ENCODE data around the gene IGF2BP3.

DNA sequence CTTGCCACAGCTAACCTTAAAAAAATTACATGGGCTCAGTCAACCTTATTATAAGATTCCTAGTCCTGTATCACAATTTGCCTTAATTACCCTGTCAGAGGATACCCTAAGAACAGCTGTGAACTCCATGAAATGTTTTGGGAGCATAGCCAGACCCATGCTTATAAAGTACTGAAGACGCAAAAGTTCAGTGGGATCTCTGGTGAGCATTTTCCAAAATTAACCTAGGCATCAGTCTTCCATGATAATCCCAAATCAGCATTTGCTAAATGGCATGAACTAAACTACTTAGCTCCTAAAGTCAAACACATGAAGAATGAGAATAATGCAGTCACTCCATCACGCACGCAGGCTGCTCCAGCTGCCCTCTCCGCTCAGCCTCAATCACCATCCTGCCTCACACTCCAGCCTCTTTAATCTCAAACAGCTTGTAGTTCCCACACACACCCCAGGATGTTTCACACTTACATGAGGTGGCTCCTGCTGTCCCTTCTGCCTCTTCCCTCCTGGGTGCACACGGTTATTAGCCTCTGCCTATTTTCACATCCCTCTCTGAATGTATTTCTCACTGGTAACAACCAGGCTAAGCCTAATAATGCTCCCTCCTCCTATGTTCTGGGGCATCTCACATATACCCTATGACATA, 15.3 kb downstream of the IGF2BP3 start:
- TF ChIP-seq YY1 (IDR thresholded peaks at IDR 0.05; ENCODE audit: insufficient read depth, insufficient read length) (no peak), SUZ12 (IDR thresholded peaks at IDR 0.05; ENCODE audit: extremely low read depth, insufficient read depth, insufficient read length) (no peak)

Measured in NT2/D1 (cell line).